ENCODE data around the gene EEF1A1. TPM values are rescaled to one million over a fixed set of nuclear protein-coding genes. Genes with fewer than 3 reads are reported as not detected.
"Not testable (repeated sequence)": the region's sequence is repeated elsewhere in the genome, so short reads cannot be mapped to it uniquely, and the experiment has no call there.

The EEF1A1 gene
- total RNA-seq (2014; rRNA removed; shearing (Covaris generic)), result 8,683 and 8,714 TPM in 2 replicates

GRCh38 chr6:73520688-73521350, at the start of gene EEF1A1:
EEF1A1 (minus strand) TSS chr6:73521032; CDS start chr6:73520026, 1,006 bp downstream.
- DNase-seq (ENCODE audit: low spot score), result peak; percentile 98

- DNase-seq (ENCODE audit: low spot score), result no peak
These were observed 48.3 kb upstream of the EEF1A1 start for GRCh38 chr6:73569121-73569520.

- DNase-seq (ENCODE audit: low spot score), result peak; percentile 46
These were observed 46.2 kb upstream of the EEF1A1 start for GRCh38 chr6:73566954-73567591.

- not testable (repeated sequence) for DNase-seq (ENCODE audit: low spot score)
These were observed 45.6 kb upstream of the EEF1A1 start for GRCh38 chr6:73566486-73566871.

GRCh38 chr6:73565767-73566485, 45.1 kb upstream of the EEF1A1 start:
- DNase-seq (ENCODE audit: low spot score), result peak; percentile 49

- DNase-seq (ENCODE audit: low spot score), result no peak
These were observed 43.9 kb upstream of the EEF1A1 start for GRCh38 chr6:73564578-73565345.

GRCh38 chr6:73562558-73562957, 41.7 kb upstream of the EEF1A1 start:
- DNase-seq (ENCODE audit: low spot score), result no peak

GRCh38 chr6:73560853-73561407, 40.1 kb upstream of the EEF1A1 start:
- no peak for DNase-seq (ENCODE audit: low spot score)

- DNase-seq (ENCODE audit: low spot score), result no peak
These were observed 39.4 kb upstream of the EEF1A1 start for GRCh38 chr6:73560182-73560732.

- DNase-seq (ENCODE audit: low spot score), result not testable (repeated sequence)
These were observed 38.6 kb upstream of the EEF1A1 start for GRCh38 chr6:73559399-73559794.

DNA sequence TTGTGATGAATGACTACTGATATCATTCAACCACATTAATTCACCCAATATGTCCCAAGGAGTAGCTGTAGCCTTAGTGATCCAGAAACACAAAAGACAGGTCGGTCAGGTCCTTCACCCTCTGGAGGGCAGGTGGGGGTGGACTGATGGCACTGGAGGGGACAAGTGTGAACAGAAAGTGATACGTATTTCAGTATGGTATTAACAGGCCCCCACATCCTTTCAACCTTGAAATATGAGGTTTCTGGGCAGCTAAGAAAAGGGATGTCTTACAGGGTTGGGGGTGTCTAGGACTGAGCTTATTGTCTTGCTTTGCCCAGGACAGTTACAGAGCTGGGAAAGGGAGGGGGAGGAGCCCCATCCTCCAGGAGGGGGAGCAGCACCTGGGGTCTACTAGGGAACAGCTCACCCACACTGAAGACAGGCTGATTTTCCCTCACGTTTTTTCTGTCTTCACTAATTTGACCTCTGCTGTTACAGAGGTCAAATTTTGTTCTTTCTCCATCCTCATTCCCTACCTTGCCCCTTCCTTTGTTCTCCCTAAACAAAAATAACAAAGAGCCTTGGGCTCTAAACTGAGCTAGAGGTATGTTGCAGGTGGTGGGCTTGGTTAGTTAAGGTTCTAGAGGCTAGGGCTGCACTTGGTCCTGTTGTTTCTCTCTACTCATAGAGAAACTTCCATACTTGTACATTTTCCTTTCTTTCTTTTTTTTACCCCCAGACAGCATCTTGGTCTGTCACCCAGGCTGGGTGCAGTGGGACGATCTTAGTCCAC, 38.0 kb upstream of the EEF1A1 start:
- no peak for DNase-seq (ENCODE audit: low spot score)

DNA sequence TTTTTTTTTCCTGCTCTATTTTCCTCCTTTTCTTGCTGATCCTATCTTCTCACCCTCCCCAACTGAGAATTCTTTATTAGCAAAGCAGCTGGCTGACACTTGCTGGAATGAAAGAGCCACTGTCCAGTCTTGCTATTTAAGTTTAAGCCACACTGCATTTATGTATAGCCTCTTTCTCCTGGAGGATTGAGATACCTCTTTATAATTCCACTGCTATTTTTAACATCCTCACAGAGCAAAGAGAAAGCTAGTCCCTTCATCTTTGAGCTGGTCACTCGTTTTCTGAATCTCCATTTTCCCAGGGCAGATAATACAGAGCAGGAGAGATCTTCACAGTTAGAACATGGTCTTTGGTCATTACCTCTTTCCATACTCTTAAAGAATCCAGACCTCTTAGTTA, 36.0 kb upstream of the EEF1A1 start:
- no peak for DNase-seq (ENCODE audit: low spot score)

DNA sequence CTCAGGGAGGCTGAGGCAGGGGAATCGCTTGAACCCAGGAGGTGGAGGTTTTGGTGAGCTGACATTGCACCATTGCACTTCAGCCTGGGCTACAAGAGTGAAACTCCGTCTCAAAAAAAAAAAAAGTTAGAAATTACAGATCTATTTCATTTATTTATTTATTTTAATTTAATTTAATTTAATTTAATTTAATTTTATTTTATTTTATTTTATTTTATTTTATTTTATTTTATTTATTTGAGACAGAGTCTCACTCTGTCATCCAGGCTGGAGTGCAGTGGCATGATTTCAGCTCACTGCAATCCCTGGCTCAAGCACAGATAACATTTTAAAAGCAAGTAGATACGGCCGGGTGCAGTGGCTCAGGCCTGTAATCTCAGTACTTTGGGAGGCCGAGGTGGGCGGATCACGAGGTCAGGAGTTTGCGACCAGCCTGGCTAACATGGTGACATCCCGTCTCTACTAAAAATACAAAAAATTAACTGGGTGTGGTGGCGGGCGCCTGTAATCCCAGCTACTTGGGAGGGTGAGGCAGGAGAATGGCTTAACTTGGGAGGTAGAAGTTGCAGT, 34.6 kb upstream of the EEF1A1 start:
- DNase-seq (ENCODE audit: low spot score), result not testable (repeated sequence)

DNA sequence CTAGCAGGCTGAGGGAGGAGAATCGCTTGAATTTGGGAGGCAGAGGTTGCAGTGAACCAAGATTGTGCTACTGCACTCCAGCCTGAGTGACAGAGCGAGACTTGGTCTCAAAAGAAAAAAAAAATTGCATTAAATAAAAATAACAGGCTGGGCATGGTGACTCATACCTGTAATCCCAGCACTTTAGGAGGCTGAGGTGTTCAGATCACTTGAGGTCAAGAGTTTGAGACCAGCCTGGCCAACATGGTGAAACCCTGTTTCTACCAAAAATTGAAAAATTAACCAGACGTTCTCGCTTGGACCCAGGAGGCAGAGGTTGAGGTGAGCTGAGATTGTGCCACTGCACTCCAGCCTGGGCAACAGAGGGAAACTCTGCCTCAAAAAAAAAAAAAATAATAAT, 30.3 kb upstream of the EEF1A1 start:
- not testable (repeated sequence) for DNase-seq (ENCODE audit: low spot score)

DNA sequence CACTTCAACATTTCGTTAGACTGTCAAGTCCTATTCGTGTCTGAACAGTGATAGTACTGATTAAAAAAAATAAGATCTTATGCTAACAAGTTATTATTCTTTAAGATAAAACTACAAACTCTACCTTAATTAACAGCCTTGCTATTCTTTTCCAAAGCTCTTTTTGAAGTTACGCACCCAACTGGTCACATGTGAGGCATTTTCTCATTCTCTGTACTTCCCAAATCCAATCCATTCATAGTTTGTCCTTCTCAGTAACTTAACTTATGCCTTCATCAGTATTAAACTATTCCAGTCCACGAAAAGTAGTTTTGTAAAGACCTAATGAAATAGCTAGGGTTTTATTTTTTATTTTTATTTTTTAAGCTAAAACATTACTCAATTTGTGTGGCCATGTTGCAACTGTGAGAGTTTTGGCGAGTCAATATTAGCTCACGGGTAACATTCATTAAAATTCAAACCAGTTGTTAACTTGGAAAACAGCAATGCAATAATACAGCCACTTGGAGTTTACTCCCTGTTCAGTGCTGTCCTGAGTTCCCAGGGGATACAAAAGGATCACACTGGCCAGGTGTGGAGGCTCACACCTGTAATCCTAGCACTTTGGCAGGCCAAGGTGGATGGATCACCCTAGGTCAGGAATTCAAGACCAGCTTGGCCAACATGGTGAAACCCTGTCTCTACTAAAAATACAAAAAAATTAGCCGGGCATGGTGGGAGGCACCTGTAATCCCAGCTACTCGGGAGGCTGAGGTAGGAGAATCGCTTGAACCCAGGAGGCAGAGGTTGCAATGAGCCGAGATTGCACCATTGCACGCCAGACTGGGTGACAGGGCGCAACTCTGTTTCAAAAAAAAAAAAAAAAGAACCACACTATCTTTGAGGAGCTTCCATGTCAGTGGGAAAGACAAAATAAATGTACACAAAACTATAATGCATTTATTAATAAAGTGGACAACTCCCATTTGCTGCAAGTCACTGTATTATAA, 27.9 kb upstream of the EEF1A1 start:
- DNase-seq (ENCODE audit: low spot score), result no peak

- no peak for DNase-seq (ENCODE audit: low spot score)
These were observed 26.2 kb upstream of the EEF1A1 start for GRCh38 chr6:73547036-73547435.

GRCh38 chr6:73542891-73543290, 22.1 kb upstream of the EEF1A1 start:
- no peak for DNase-seq (ENCODE audit: low spot score)

DNA sequence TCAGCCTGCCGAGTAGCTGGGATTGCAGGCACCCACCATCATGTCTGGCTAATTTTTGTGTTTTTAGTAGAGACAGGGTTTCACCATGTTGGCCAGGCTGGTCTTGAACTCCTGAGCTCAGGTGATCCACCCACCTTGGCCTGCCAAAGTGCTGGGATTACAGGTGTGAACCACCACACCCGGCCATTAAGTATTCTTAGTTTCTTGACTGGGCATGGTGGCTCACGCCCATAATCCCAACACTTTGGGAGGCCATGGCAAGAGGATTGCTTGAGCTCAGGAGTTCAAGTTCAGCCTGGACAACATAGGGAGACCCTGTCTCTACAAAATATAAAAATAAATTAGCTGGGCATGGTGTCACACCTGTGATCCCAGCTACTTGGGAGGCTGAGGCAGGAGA, 21.6 kb upstream of the EEF1A1 start:
- not testable (repeated sequence) for DNase-seq (ENCODE audit: low spot score)

Measured in A172 (cell line).